Hepatocyte (in vitro differentiated cells): ENCODE results near the gene BICD1.

ENCODE experiments used
- CTCF ChIP-seq: fragments of 200-600 bp; sonication (generic); IDR thresholded peaks from 2 replicates; pipeline ENCODE4 v1.5.1; 2016; ENCODE audit warnings: antibody characterized with exemption, mild to moderate bottlenecking; ENCODE audit not compliant: poor library complexity
- EZH2 ChIP-seq: fragments of 200-600 bp; sonication (generic); IDR thresholded peaks from 2 replicates; pipeline ENCODE4 v1.6.1; 2016; ENCODE audit warnings: antibody characterized with exemption, mild to moderate bottlenecking, borderline replicate concordance

GRCh38 chr12:32362892-32363291 lies 256.2 kb downstream of the BICD1 start:
- TF ChIP-seq CTCF = no peak
- TF ChIP-seq EZH2 = no peak
